T-helper 1 cell treated with Interleukin-12 subunit alpha and Interleukin-12 subunit beta and Interleukin-4 antibody, amounts not matched to agents 30 μg/mL and 1 μg/mL, for 36 hours (primary cell): ENCODE results near the gene NEK9.

Source experiments
- H3K27ac Mint-ChIP-seq: one replicate; pipeline ENCODE4 v1.8.0; 2021; ENCODE audit warnings: mild to moderate bottlenecking, mixed read lengths
- H3K27me3 Mint-ChIP-seq: one replicate; pipeline ENCODE4 v1.8.0; 2021; ENCODE audit warnings: low read depth, mixed read lengths
- H3K36me3 Mint-ChIP-seq: one replicate; pipeline ENCODE4 v1.8.0; 2021; ENCODE audit warnings: low read depth, mixed read lengths
- H3K4me1 Mint-ChIP-seq: one replicate; pipeline ENCODE4 v1.8.0; 2021; ENCODE audit warnings: low read depth, mixed read lengths
- H3K4me3 Mint-ChIP-seq: one replicate; pipeline ENCODE4 v1.8.0; 2021; ENCODE audit warnings: mild to moderate bottlenecking, moderate library complexity, mixed read lengths
- H3K9me3 Mint-ChIP-seq: one replicate; pipeline ENCODE4 v1.8.0; 2021; ENCODE audit warnings: mixed read lengths

NEK9 gene

GRCh38 chr14:75040507-75040906, 86.3 kb downstream of the NEK9 start:
- Mint-ChIP-seq H3K4me1 (peaks cover 7% of the 10 kb centered on the region), H3K27ac (no peak overlapping the region), H3K9me3 (no peaks in the 10 kb centered on the region), H3K4me3 (no peak overlapping the region), H3K27me3 (no peaks in the 10 kb centered on the region), H3K36me3 (peaks cover 18% of the 10 kb centered on the region)

GRCh38 chr14:75032939-75033338, 93.9 kb downstream of the NEK9 start:
- Mint-ChIP-seq H3K27ac (no peak overlapping the region), H3K36me3 (peaks cover 31% of the 10 kb centered on the region), H3K4me3 (no peak overlapping the region), H3K27me3 (no peaks in the 10 kb centered on the region), H3K9me3 (no peaks in the 10 kb centered on the region), H3K4me1 (peaks cover 2% of the 10 kb centered on the region)

- Mint-ChIP-seq H3K9me3 (no peaks in the 10 kb centered on the region), H3K27me3 (no peaks in the 10 kb centered on the region), H3K4me3 (no peak overlapping the region), H3K36me3 (peaks cover 24% of the 10 kb centered on the region), H3K4me1 (no peaks in the 10 kb centered on the region), H3K27ac (no peak overlapping the region)
These were observed 96.7 kb downstream of the NEK9 start for GRCh38 chr14:75030147-75030546.
